ENCODE data around the gene POLR3B.
"Not testable (repeated sequence)": the region's sequence is repeated elsewhere in the genome, so short reads cannot be mapped to it uniquely, and the experiment has no call there.

Gene POLR3B

GRCh38 chr12:106455111-106455510 lies 97.6 kb downstream of the POLR3B start:
- in situ Hi-C loops (cut with MboI; ENCODE audit: low sequenced_read_pairs), result no loop called here

- in situ Hi-C loops (cut with MboI; ENCODE audit: low sequenced_read_pairs), result no loop called here
Observed at GRCh38 chr12:106459124-106459523, 101.6 kb downstream of the POLR3B start.

GRCh38 chr12:106459534-106459933 lies 102.0 kb downstream of the POLR3B start:
- in situ Hi-C loops (cut with MboI; ENCODE audit: low sequenced_read_pairs), result no loop called here

GRCh38 chr12:106461730-106462129 lies 104.2 kb downstream of the POLR3B start:
- in situ Hi-C loops (cut with MboI; ENCODE audit: low sequenced_read_pairs), result no loop called here

- in situ Hi-C loops (cut with MboI; ENCODE audit: low sequenced_read_pairs), result not testable (repeated sequence)
Observed at GRCh38 chr12:106465605-106466004, 108.1 kb downstream of the POLR3B start.

- in situ Hi-C loops (cut with MboI; ENCODE audit: low sequenced_read_pairs), result not testable (repeated sequence)
Observed at GRCh38 chr12:106475662-106476061, 118.1 kb downstream of the POLR3B start.

- in situ Hi-C loops (cut with MboI; ENCODE audit: low sequenced_read_pairs), result not testable (repeated sequence)
Observed at GRCh38 chr12:106477627-106478026, 120.1 kb downstream of the POLR3B start.

GRCh38 chr12:106480251-106480650 lies 122.7 kb downstream of the POLR3B start:
- in situ Hi-C loops (cut with MboI; ENCODE audit: low sequenced_read_pairs), result no loop called here

- in situ Hi-C loops (cut with MboI; ENCODE audit: low sequenced_read_pairs), result no loop called here
Observed at GRCh38 chr12:106481246-106481645, 123.7 kb downstream of the POLR3B start.

- in situ Hi-C loops (cut with MboI; ENCODE audit: low sequenced_read_pairs), result no loop called here
Observed at GRCh38 chr12:106487664-106488063, 130.1 kb downstream of the POLR3B start.

GRCh38 chr12:106488884-106489283 lies 131.3 kb downstream of the POLR3B start:
- in situ Hi-C loops (cut with MboI; ENCODE audit: low sequenced_read_pairs), result no loop called here

GRCh38 chr12:106490264-106490663 lies 132.7 kb downstream of the POLR3B start:
- in situ Hi-C loops (cut with MboI; ENCODE audit: low sequenced_read_pairs), result no loop called here

- in situ Hi-C loops (cut with MboI; ENCODE audit: low sequenced_read_pairs), result no loop called here
Observed at GRCh38 chr12:106492857-106493256, 135.3 kb downstream of the POLR3B start.

GRCh38 chr12:106493531-106493930 lies 136.0 kb downstream of the POLR3B start:
- in situ Hi-C loops (cut with MboI; ENCODE audit: low sequenced_read_pairs), result no loop called here

GRCh38 chr12:106495354-106495965 lies 137.9 kb downstream of the POLR3B start:
- in situ Hi-C loops (cut with MboI; ENCODE audit: low sequenced_read_pairs), result no loop called here

- in situ Hi-C loops (cut with MboI; ENCODE audit: low sequenced_read_pairs), result no loop called here
Observed at GRCh38 chr12:106498056-106498455, 140.5 kb downstream of the POLR3B start.

- in situ Hi-C loops (cut with MboI; ENCODE audit: low sequenced_read_pairs), result no loop called here
Observed at GRCh38 chr12:106499628-106500027, 142.1 kb downstream of the POLR3B start.

- in situ Hi-C loops (cut with MboI; ENCODE audit: low sequenced_read_pairs), result no loop called here
Observed at GRCh38 chr12:106506691-106507090, 149.1 kb downstream of the POLR3B start.

- in situ Hi-C loops (cut with MboI; ENCODE audit: low sequenced_read_pairs), result no loop called here
Observed at GRCh38 chr12:106508966-106509365, 151.4 kb downstream of the POLR3B start.

- in situ Hi-C loops (cut with MboI; ENCODE audit: low sequenced_read_pairs), result no loop called here
Observed at GRCh38 chr12:106511365-106511764, 153.8 kb downstream of the POLR3B start.

- in situ Hi-C loops (cut with MboI; ENCODE audit: low sequenced_read_pairs), result no loop called here
Observed at GRCh38 chr12:106517314-106517713, 159.8 kb downstream of the POLR3B start.

GRCh38 chr12:106519607-106520021 lies 162.1 kb downstream of the POLR3B start:
- in situ Hi-C loops (cut with MboI; ENCODE audit: low sequenced_read_pairs), result no loop called here

- in situ Hi-C loops (cut with MboI; ENCODE audit: low sequenced_read_pairs), result no loop called here
Observed at GRCh38 chr12:106521901-106522300, 164.4 kb downstream of the POLR3B start.
